DMS79 (cell line): ENCODE measurements around the gene USH2A.

ENCODE experiments used
- DNase-seq: peaks from one replicate; lab custom pipeline; 2025; lab: John Stamatoyannopoulos, UW

The USH2A gene

DNA sequence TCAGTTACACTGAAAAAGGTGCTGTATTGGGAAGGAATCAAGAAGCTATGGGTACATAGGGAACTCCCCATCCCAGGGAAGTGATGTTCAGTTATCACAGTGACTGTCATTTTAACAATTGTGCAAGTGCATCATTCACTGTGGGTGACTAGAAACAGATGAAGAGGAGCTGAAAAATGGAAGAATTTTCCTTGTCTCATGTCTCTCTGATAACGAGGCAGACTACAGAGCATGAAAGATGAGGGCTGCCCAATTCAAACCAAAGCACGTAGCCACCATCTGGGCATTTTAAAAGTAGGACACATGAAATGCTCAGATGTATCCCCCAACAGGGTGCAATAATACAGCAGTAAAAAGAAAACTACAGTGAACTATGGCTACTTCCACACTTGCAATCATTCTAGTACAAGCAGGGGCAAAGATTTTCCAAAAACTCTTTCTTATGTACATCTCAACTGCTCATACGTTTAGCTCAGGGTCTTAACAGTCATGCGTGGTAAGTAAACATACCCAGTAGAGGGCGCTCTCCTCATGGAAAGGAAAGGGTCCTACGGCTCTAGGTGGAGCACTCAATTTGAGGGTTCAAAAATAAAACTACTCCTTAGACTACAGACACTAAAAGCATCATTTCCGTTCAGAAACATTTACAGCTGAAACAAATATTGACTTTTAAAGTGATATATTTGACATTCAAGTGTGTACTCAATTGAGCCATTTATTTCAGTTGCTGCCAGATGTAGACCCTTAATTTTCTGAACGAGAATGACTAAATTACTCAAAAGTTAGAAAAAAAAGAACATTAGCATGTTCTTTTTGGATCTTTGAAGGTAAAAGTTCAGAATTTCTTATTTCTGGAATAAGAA is 713.0 kb downstream of the USH2A start:
- no peak for DNase-seq

GRCh38 chr1:215704089-215704860 is 719.0 kb downstream of the USH2A start:
- DNase-seq: no peak

DNA sequence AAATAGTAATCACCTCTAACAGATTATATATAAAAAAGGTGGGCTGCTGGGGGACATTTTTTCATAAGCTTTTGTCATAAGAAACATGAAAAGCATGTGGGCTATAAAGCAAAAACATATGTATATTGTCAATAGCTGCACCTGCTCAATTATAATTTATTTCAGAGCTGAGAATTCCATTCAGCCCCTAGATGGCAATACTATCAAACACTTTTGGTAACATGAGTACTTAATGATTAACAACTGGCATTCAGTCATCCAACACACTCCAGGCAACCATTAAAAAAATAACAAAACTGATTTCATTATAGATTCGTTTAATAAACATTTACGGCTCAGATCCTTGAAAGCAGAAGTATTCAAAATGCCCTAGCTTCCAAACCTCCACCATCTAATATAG is 741.0 kb downstream of the USH2A start:
- DNase-seq: no peak

DNA sequence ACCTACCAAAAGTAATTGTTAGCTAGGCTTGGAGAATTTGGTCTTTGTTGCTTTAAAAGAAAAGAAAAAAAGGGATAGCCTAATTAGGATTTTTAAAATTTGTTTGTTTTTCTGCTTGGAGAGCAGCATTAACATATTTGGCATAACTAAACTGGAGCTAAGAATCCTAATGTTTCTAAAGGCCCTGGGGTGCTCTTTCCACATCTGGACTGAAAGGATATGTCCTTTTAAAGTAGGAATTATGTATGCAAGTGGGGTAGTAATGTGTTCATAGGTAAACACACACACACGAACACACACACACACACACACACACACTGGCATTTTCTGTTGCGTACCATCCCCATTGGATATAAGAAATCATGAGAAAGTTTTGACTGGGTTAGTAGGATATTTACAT is 742.2 kb downstream of the USH2A start:
- DNase-seq: no peak

DNA sequence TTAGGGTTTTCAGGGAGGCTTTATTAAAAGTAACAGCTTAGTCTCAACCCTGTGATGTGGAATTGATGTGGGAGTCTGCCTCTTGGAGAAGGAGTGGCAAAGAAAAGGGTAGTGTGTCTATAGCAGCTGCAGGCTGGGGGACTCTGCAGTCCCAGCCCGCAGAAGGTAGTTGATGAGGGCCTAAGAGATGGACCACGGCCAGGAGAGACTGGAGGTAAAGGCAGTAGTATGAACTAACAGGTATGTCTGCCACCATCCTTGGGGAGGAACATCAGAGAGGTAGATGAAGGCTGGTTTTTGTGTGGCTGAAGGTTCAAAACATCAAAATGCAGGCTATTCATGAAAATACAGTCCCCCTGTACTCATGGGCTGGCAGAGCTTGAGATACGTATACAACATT is 744.0 kb downstream of the USH2A start:
- DNase-seq: no peak

GRCh38 chr1:215677112-215677511 is 746.1 kb downstream of the USH2A start:
- no peak for DNase-seq

GRCh38 chr1:215673943-215674342 is 749.3 kb downstream of the USH2A start:
- DNase-seq: no peak

DNA sequence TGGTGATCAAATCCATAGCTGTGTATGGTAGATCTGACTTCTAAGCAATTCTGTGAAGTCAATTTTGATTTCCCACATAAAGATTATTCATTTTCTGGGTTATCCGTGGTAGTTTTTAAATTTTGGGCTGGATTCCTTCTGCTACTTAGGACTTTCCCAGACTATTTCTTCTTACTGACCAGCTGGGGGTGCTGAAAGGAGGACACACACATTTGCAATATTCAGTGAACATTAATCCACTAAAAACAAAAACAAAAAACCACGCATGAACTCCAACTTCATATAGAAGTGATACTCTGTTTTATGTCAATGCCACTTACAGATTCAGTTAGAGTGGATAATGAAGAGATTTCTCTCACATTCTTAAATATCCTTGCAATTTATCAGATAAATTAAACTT is 750.8 kb downstream of the USH2A start:
- no peak for DNase-seq

DNA sequence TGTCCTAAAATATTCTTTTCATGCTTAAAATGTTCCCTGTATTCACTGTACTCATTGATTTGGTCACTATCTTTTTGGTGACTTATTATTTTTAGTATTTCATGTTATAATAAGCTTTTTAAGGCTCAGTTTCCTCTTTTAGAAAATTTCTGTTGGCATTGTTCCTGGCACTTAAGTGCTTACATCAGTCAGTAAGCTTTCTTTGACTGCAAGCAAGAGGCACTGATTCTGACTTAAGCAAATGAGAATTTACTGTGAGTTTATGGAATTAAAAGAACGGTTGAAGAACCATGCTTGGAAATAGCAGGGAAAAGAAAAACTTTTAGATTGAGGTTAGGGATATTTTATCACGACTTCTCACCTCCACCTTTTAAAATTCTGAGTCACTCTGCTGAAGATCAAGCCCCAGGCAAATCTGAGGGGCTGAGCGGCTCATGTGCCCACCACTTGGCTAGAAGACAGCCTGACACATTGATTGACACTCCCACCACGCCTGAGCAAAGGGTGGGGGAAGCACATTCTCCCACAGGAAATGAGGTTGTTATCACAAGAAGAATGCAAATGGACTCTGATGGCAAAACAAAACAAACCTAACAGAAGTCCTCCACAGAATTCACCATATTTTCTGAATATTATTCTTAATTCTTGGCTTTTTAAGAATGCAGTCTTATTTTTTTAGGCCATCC is 753.3 kb downstream of the USH2A start:
- no peak for DNase-seq

- DNase-seq: no peak
Measured at GRCh38 chr1:215667761-215668160, 755.5 kb downstream of the USH2A start.

GRCh38 chr1:215665215-215665614 is 758.0 kb downstream of the USH2A start:
- no peak for DNase-seq

DNA sequence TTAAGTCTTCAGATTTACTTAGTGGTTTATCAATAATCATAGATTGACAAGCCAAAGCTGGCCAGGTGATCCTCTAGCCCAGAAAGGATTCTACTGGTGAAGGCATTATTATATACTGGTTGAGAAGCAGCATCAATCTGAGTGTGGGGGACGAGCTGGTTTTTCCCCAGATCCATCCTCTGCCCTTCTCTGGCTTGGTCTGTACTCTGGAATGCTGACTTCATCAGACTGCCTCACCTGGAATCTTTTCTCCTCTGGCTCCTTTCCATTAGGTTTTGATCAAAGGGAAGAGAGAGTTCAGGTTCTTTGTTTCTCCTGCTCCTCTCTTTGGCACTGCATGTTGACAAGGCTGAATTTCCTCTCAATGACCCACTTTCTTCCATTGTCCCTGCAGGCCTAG is 762.2 kb downstream of the USH2A start:
- no peak for DNase-seq

GRCh38 chr1:215660259-215660658 is 763.0 kb downstream of the USH2A start:
- no peak for DNase-seq

DNA sequence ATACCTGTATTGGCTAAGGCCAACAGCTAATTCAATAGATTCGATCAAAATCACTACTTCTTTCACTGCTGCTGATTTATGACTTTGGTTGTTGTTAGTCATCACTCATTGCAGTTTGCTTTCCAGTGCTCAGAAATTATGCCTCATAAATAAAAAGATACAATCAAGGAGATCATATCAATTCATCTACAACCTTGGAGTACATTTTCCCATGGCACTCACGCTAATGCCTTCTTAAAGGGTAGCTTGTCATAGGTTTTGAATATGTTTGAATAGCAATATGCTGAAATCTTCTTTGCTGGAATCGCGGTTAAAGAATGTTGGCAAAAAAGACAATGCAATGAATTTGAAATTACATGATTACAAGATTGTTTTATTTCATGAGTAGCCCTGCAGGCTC is 766.2 kb downstream of the USH2A start:
- DNase-seq: no peak

DNA sequence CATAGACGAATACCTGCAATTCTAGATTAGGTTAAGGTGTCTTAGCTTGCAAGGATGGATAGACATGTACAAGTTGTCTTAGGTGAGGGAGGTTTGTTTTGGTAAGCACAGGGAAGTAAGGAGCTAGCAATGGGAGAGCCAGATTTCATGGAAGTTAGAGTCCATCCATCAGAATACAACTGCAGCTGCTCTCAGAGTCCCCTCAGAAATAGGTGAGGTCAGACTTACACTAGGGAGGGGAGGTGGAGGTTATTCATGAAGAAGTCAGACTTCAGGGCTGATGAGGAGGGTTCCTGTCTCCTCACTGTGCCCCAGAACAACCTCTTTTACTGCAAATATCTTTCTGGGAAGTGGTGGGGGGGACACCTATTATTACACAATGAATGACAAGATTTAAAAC is 770.9 kb downstream of the USH2A start:
- DNase-seq: no peak

GRCh38 chr1:215651867-215652266 is 771.4 kb downstream of the USH2A start:
- no peak for DNase-seq

DNA sequence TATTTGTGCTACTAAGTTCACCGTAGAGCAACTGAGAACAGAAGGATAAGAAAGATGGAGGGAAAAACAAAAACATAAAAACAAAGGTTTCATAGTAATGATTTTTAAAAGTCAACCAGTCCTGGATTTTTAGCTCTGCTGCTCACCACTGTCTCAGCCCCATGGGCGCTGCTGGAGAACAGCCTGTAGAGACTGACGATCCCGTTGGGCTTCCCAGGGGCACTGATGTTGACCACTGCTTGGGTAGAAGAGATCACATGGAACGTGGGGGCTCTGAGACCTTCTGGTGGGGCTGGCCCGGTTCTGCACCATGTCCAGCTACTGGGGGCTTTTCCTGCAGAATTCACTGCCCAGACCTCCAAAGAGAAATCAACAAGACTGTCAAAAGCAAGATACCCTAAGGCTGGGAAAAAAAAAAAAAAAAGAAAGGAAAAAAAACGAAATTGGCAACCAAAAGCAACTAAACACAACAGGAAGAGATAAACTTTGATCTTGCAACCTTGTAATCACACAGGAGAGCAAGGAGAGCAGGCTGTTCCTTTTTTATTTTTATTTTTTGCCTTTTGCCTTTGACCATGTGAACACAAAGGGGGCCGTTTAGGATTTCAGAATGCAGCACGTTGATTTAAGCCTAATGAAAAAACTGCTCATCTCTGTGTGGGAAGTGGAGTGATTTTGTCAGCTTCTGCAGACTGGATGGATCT is 772.6 kb downstream of the USH2A start:
- no peak for DNase-seq

GRCh38 chr1:215648957-215649356 is 774.3 kb downstream of the USH2A start:
- no peak for DNase-seq

DNA sequence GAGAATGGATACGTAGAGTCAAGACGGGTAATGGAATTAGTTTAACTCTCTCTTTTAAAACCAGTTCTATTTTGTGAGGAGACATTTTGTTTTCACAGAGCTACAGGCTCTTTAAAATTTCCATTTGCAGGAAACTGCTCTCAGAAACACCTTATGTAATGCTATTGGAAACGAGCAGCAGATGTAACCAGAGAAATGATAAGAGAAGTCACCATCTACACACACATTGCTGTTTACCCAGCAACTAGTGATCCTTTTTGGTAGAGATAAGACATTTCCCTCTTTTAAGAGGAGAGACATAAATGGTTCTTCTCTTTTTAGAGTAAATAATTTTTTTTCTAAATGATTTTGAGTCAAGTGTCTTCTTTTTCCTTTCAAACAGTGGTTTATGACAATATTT is 775.5 kb downstream of the USH2A start:
- no peak for DNase-seq

DNA sequence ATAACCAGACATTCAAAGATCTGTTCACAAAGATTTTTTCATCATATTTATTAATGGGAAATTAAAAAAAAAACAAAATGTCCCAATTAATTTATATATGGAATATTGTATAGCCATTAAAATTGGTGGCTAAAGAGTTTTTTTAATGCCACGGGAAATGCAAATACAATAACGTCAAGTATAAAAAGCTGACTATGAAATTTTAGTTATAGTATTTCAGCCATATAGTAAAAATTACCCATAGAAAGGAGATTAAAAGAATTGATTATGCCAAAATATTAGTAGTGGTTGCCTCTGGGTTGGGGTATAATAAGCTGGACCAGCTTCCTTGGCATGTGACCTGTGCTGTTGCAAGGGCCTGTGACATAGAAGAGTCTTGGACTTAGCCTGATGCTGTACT is 777.4 kb downstream of the USH2A start:
- no peak for DNase-seq

- DNase-seq: no peak
Measured at GRCh38 chr1:215645182-215645581, 778.1 kb downstream of the USH2A start.
